H9 (cell line): ENCODE data around the gene PDE6D. TPM values are rescaled to one million over a fixed set of nuclear protein-coding genes. Genes with fewer than 3 reads are reported as not detected.

ENCODE experiments used
- DNase-seq: peaks from one replicate; pipeline ENCODE4 v3.0.0-alpha.2; 2017
- H2AFZ ChIP-seq: one replicate; pipeline ENCODE4 v1.6.1; 2013; ENCODE audit warnings: mild to moderate bottlenecking, low read length, control low read depth, moderate library complexity
- H2AK5ac ChIP-seq: 2 replicates; pipeline ENCODE4 v1.6.1; 2013; ENCODE audit warnings: low read length, control low read depth, mixed read lengths; ENCODE audit not compliant: insufficient read length
- H2BK120ac ChIP-seq: one replicate; pipeline ENCODE4 v1.6.1; 2013; ENCODE audit warnings: low read depth, mild to moderate bottlenecking, low read length, control low read depth, inconsistent platforms; ENCODE audit not compliant: poor library complexity, severe bottlenecking
- H2BK12ac ChIP-seq: 2 replicates; pipeline ENCODE4 v1.6.1; 2013; ENCODE audit warnings: low read length, control low read depth, mixed read lengths, low read depth; ENCODE audit not compliant: insufficient read length
- H2BK15ac ChIP-seq: 2 replicates; pipeline ENCODE4 v1.6.1; 2013; ENCODE audit warnings: low read depth, low read length, control low read depth
- H2BK20ac ChIP-seq: one replicate; pipeline ENCODE4 v1.6.1; 2013; ENCODE audit warnings: low read depth, mild to moderate bottlenecking, low read length, control low read depth, inconsistent platforms; ENCODE audit not compliant: poor library complexity, severe bottlenecking
- H2BK5ac ChIP-seq: 2 replicates; pipeline ENCODE4 v1.6.1; 2013; ENCODE audit warnings: low read length, control low read depth, mixed read lengths; ENCODE audit not compliant: insufficient read length
- H3K14ac ChIP-seq: 2 replicates; pipeline ENCODE4 v1.6.1; 2013; ENCODE audit warnings: low read length, control low read depth; ENCODE audit not compliant: insufficient read depth
- H3K18ac ChIP-seq: 2 replicates; pipeline ENCODE4 v1.6.1; 2013; ENCODE audit warnings: low read depth, mild to moderate bottlenecking, mixed read lengths, low read length, control low read depth; ENCODE audit not compliant: insufficient read length
- H3K23ac ChIP-seq: 2 replicates; pipeline ENCODE4 v1.6.1; 2013; ENCODE audit warnings: low read length, control low read depth, mixed read lengths, low read depth; ENCODE audit not compliant: insufficient read length
- H3K23me2 ChIP-seq: 2 replicates; pipeline ENCODE4 v1.6.1; 2013; ENCODE audit warnings: low read depth, mild to moderate bottlenecking, mixed read lengths, low read length, control low read depth; ENCODE audit not compliant: insufficient read length, poor library complexity, severe bottlenecking
- H3K27ac ChIP-seq: 2 replicates; pipeline ENCODE4 v1.5.1; 2013; ENCODE audit warnings: low read length, control low read depth, mixed read lengths, low read depth; ENCODE audit not compliant: insufficient read length
- H3K27me3 ChIP-seq: 2 replicates; pipeline ENCODE4 v1.6.1; 2013; ENCODE audit warnings: low read length, control low read depth, inconsistent platforms; ENCODE audit not compliant: insufficient read depth
- H3K4ac ChIP-seq: 2 replicates; pipeline ENCODE4 v1.6.1; 2013; ENCODE audit warnings: low read depth, mild to moderate bottlenecking, control low read depth, inconsistent platforms, low read length, moderate library complexity
- H3K4me1 ChIP-seq: 2 replicates; pipeline ENCODE4 v1.6.1; 2013; ENCODE audit warnings: low read length, control low read depth, inconsistent platforms; ENCODE audit not compliant: insufficient read depth
- H3K4me2 ChIP-seq: 2 replicates; pipeline ENCODE4 v1.6.1; 2013; ENCODE audit warnings: low read length, control low read depth, mixed read lengths; ENCODE audit not compliant: insufficient read length, insufficient read depth
- H3K56ac ChIP-seq: 2 replicates; pipeline ENCODE4 v1.6.1; 2013; ENCODE audit warnings: low read depth, mild to moderate bottlenecking, mixed read lengths, low read length, control low read depth; ENCODE audit not compliant: insufficient read length
- H3K79me1 ChIP-seq: 2 replicates; pipeline ENCODE4 v1.6.1; 2013; ENCODE audit warnings: low read depth, mild to moderate bottlenecking, moderate library complexity, low read length, control low read depth, inconsistent platforms; ENCODE audit not compliant: insufficient read depth, poor library complexity, severe bottlenecking
- H3K79me2 ChIP-seq: 2 replicates; pipeline ENCODE4 v1.6.1; 2013; ENCODE audit warnings: low read length, control low read depth, inconsistent platforms; ENCODE audit not compliant: insufficient read depth
- H3K9ac ChIP-seq: 2 replicates; pipeline ENCODE4 v1.6.1; 2013; ENCODE audit warnings: low read length, control low read depth, mixed read lengths; ENCODE audit not compliant: insufficient read length; ENCODE audit errors: extremely low read depth
- H3K9me3 ChIP-seq: one replicate; pipeline ENCODE4 v1.6.1; 2013; ENCODE audit warnings: low read depth, low read length, inconsistent platforms; ENCODE audit not compliant: control insufficient read depth
- H3T11ph ChIP-seq: one replicate; pipeline ENCODE4 v1.6.1; 2013; ENCODE audit warnings: mild to moderate bottlenecking, low read length, control low read depth, inconsistent platforms
- H4K20me1 ChIP-seq: one replicate; pipeline ENCODE4 v1.6.1; 2013; ENCODE audit not compliant: control insufficient read depth, insufficient read length, insufficient read depth
- H4K5ac ChIP-seq: 2 replicates; pipeline ENCODE4 v1.6.1; 2013; ENCODE audit warnings: low read depth, mild to moderate bottlenecking, mixed read lengths, low read length, control low read depth; ENCODE audit not compliant: insufficient read length
- H4K8ac ChIP-seq: replicated peaks from 2 replicates; pipeline ENCODE4 v1.6.1; 2013; ENCODE audit warnings: low read length, control low read depth, mixed read lengths, low read depth; ENCODE audit not compliant: insufficient read length
- H4K91ac ChIP-seq: 2 replicates; pipeline ENCODE4 v1.6.1; 2013; ENCODE audit warnings: low read depth, mild to moderate bottlenecking, moderate library complexity, mixed read lengths, low read length, control low read depth; ENCODE audit not compliant: insufficient read length
- H3K27ac Mint-ChIP-seq, 3 experiments: 2 replicates in 2 of 3; 3 replicates in 1 of 3; pipeline ENCODE4 v1.8.0; 2020 to 2021; ENCODE audit warnings: mixed read lengths in 3 of 3, mild to moderate bottlenecking in 1 of 3, moderate library complexity in 1 of 3
- H3K27me3 Mint-ChIP-seq: 2 replicates; pipeline ENCODE4 v1.8.0; 2021; ENCODE audit warnings: low read depth, mild to moderate bottlenecking, moderate library complexity, mixed read lengths
- H3K36me3 Mint-ChIP-seq, 3 experiments: 2 replicates in 2 of 3; 3 replicates in 1 of 3; pipeline ENCODE4 v1.8.0; 2020 to 2021; ENCODE audit warnings: low read depth in 3 of 3, mixed read lengths in 3 of 3; ENCODE audit not compliant: insufficient read depth in 1 of 3
- H3K4me1 Mint-ChIP-seq, 2 experiments: 2 replicates each; pipeline ENCODE4 v1.8.0; 2020; ENCODE audit warnings: mixed read lengths in 2 of 2
- H3K4me3 Mint-ChIP-seq, 2 experiments: 2 replicates in 1 of 2; 3 replicates in 1 of 2; pipeline ENCODE4 v1.8.0; 2020 to 2021; ENCODE audit warnings: mild to moderate bottlenecking in 2 of 2, mixed read lengths in 2 of 2, moderate library complexity in 1 of 2
- H3K9me3 Mint-ChIP-seq, 2 experiments: 2 replicates in 1 of 2; 3 replicates in 1 of 2; pipeline ENCODE4 v1.8.0; 2020; ENCODE audit warnings: mild to moderate bottlenecking in 2 of 2, mixed read lengths in 2 of 2, moderate library complexity in 1 of 2
- WGBS: extraction: QIAGEN DNeasy Blood & Tissue Kit; methylation state at CpG from one replicate; pipeline ENCODE4 v1.1.7; 2013; ENCODE audit warnings: missing lambda C conversion rate, low lambda C conversion rate, mixed read lengths; ENCODE audit not compliant: insufficient read length; ENCODE audit errors: extremely low coverage; 5-methylcytosine and 5-hydroxymethylcytosine counted together
- total RNA-seq: library from RNA; stranded (reverse); gene quantifications from 2 replicates; pipeline ENCODE4 v1.2.1, GENCODE V29; 2021
- TF ChIP-seq, protein P1 (sequence below): fragments of 200-600 bp; sonication (generic); conservative IDR thresholded peaks from 3 replicates; pipeline ENCODE4 v1.8.0; 2021; ENCODE audit warnings: antibody characterized with exemption, mild to moderate bottlenecking

The PDE6D gene
- total RNA-seq, 1 experiment from 2014 or later = 33.7 TPM

DNA sequence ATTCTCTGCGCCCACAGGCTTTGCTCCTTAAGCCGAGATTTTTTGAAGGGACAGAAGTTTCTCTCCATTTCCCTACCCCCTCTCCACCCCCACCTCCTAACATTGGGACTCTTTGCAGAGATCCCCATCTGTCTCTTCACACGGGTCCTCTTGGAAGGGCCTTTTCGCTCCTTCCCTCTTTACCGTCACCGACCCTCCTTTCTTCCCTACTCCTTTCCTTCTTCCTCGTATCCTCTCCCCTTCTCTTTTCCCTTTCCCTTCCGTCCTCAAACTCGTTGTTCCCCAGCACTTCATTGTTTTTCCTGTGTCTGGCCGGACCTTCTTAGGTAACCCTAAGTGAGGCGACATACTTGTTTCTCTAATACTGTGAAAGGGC, 5.8 kb upstream of the PDE6D start:
- no peak overlapping the region for H4K91ac ChIP-seq
- H3K9me3 ChIP-seq = no peaks in the 10 kb centered on the region
- no CpG with 5 or more reads among the region's 11 CpGs for WGBS
- no peak overlapping the region for H3K27ac ChIP-seq
- no peak overlapping the region for H2BK120ac ChIP-seq
- H3T11ph ChIP-seq = no peak overlapping the region
- no peaks in the 10 kb centered on the region for H3K27me3 ChIP-seq
- TF ChIP-seq, protein P1, sequence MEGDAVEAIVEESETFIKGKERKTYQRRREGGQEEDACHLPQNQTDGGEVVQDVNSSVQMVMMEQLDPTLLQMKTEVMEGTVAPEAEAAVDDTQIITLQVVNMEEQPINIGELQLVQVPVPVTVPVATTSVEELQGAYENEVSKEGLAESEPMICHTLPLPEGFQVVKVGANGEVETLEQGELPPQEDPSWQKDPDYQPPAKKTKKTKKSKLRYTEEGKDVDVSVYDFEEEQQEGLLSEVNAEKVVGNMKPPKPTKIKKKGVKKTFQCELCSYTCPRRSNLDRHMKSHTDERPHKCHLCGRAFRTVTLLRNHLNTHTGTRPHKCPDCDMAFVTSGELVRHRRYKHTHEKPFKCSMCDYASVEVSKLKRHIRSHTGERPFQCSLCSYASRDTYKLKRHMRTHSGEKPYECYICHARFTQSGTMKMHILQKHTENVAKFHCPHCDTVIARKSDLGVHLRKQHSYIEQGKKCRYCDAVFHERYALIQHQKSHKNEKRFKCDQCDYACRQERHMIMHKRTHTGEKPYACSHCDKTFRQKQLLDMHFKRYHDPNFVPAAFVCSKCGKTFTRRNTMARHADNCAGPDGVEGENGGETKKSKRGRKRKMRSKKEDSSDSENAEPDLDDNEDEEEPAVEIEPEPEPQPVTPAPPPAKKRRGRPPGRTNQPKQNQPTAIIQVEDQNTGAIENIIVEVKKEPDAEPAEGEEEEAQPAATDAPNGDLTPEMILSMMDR = 0 out of 3 replicates have a peak, but pooled peaks have one; percentile 7
- H3K14ac ChIP-seq = no peak overlapping the region
- peak overlapping the region; percentile 88 to 98 (median 97) for H3K27ac Mint-ChIP-seq
- no peak overlapping the region for H2BK15ac ChIP-seq
- H2BK5ac ChIP-seq = no peak overlapping the region
- H3K36me3 Mint-ChIP-seq = peaks cover 2 to 34% (median 31%) of the 10 kb centered on the region in 3 experiments; a peak in 6 of 7 replicates
- H3K23ac ChIP-seq = no peak overlapping the region
- H3K27me3 Mint-ChIP-seq = no peaks in the 10 kb centered on the region
- peak overlapping the region; percentile 83 to 94 for H3K4me3 Mint-ChIP-seq
- no peaks in the 10 kb centered on the region for H3K4me1 ChIP-seq
- no peaks in the 10 kb centered on the region for H4K20me1 ChIP-seq
- no peak overlapping the region for H3K18ac ChIP-seq
- peak overlapping the region; percentile 55 for H3K9ac ChIP-seq
- H3K4me2 ChIP-seq = peak overlapping the region; percentile 99
- DNase-seq = no peak
- no peak overlapping the region for H4K8ac ChIP-seq
- peaks cover 9% of the 10 kb centered on the region; the same call in 1 of the 2 replicates for H3K79me2 ChIP-seq
- H3K4ac ChIP-seq = no peak overlapping the region
- H2AFZ ChIP-seq = no peak overlapping the region
- H3K23me2 ChIP-seq = peaks cover 10% of the 10 kb centered on the region
- H3K9me3 Mint-ChIP-seq = no peaks in the 10 kb centered on the region; a peak in 1 of 5 replicates
- H2AK5ac ChIP-seq = no peak overlapping the region
- no peak overlapping the region for H4K5ac ChIP-seq
- no peak overlapping the region for H3K56ac ChIP-seq
- no peak overlapping the region for H2BK20ac ChIP-seq
- H3K4me1 Mint-ChIP-seq = peaks cover 25 to 32% of the 10 kb centered on the region in 2 experiments
- H2BK12ac ChIP-seq = no peak overlapping the region
- H3K79me1 ChIP-seq = peaks cover 3% of the 10 kb centered on the region
